ENCODE measurements around the gene C1R.

DNA sequence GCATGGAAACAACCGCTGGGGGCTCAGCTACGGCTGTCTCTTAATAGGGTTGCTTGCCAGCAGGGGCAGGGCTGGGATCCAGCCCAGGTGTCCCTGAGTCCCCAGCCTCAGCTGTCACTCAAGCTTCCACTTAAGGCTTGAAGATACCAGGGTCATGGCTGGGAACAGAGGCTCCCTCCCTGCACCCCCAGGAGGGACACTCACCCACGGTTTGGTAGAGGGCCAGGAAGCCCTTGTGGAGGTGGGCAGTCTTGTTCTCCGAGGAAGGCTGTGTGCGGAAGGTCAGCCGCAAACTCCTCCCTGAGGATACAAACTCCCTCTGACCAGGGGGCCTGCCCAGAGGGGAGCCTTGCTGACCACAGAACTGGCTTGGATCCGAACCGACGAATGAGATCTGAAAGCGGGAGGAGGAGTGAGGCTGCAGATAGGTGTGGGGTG is 9.5 kb upstream of the C1R start:
- TF ChIP-seq, protein P1, sequence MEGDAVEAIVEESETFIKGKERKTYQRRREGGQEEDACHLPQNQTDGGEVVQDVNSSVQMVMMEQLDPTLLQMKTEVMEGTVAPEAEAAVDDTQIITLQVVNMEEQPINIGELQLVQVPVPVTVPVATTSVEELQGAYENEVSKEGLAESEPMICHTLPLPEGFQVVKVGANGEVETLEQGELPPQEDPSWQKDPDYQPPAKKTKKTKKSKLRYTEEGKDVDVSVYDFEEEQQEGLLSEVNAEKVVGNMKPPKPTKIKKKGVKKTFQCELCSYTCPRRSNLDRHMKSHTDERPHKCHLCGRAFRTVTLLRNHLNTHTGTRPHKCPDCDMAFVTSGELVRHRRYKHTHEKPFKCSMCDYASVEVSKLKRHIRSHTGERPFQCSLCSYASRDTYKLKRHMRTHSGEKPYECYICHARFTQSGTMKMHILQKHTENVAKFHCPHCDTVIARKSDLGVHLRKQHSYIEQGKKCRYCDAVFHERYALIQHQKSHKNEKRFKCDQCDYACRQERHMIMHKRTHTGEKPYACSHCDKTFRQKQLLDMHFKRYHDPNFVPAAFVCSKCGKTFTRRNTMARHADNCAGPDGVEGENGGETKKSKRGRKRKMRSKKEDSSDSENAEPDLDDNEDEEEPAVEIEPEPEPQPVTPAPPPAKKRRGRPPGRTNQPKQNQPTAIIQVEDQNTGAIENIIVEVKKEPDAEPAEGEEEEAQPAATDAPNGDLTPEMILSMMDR (IDR thresholded peaks at IDR 0.05; ENCODE audit: low read length), result no peak
- TF ChIP-seq EZH2 (IDR thresholded peaks at IDR 0.05; ENCODE audit: borderline replicate concordance, low read length), result no peak
